Astrocyte (in vitro differentiated cells and primary cell): ENCODE results near the gene RAB19. TPM values are rescaled to one million over a fixed set of nuclear protein-coding genes. Genes with fewer than 3 reads are reported as not detected.
"Not testable (repeated sequence)": the region's sequence is repeated elsewhere in the genome, so short reads cannot be mapped to it uniquely, and the experiment has no call there.

ENCODE experiments used
- DNase-seq: peaks from one replicate; pipeline ENCODE4 v3.0.0-alpha.2; 2010; ENCODE audit warnings: low read depth
- FAIRE-seq: peaks from 2 replicates; lab custom pipeline; 2011; peaks lifted over from hg19 to GRCh38; lab: Jason Lieb, UNC
- H2AFZ ChIP-seq: 2 replicates; pipeline ENCODE4 v1.6.0; 2012; ENCODE audit warnings: low read depth, low read length, inconsistent platforms
- H3K27ac ChIP-seq: 2 replicates; pipeline ENCODE4 v1.5.1; 2011; ENCODE audit warnings: low read depth, low read length, inconsistent platforms
- H3K27me3 ChIP-seq: 2 replicates; pipeline ENCODE4 v1.6.0; 2011; ENCODE audit warnings: low read length, inconsistent platforms; ENCODE audit not compliant: insufficient read depth
- H3K36me3 ChIP-seq: 2 replicates; pipeline ENCODE4 v1.5.1; 2011; ENCODE audit warnings: low read length, inconsistent platforms; ENCODE audit not compliant: insufficient read depth
- H3K4me1 ChIP-seq: 2 replicates; pipeline ENCODE4 v1.5.1; 2011; ENCODE audit warnings: low read length, inconsistent platforms; ENCODE audit not compliant: insufficient read depth
- H3K4me2 ChIP-seq: 2 replicates; pipeline ENCODE4 v1.6.0; 2012; ENCODE audit warnings: low read length, inconsistent platforms
- H3K4me3 ChIP-seq: 2 replicates; pipeline ENCODE4 v1.5.1; 2011; ENCODE audit warnings: low read depth, mild to moderate bottlenecking, low read length, inconsistent platforms; ENCODE audit not compliant: insufficient read depth
- H3K79me2 ChIP-seq: 2 replicates; pipeline ENCODE4 v1.6.0; 2012; ENCODE audit warnings: mild to moderate bottlenecking, low read length, inconsistent platforms; ENCODE audit not compliant: insufficient read depth
- H3K9ac ChIP-seq: 2 replicates; pipeline ENCODE4 v1.6.0; 2012; ENCODE audit warnings: mild to moderate bottlenecking, low read length, inconsistent platforms
- H3K9me3 ChIP-seq: 2 replicates; pipeline ENCODE4 v1.5.1; 2012; ENCODE audit warnings: low read depth, mild to moderate bottlenecking, low read length, inconsistent platforms; ENCODE audit not compliant: insufficient read depth
- H4K20me1 ChIP-seq: 2 replicates; pipeline ENCODE4 v1.6.0; 2012; ENCODE audit warnings: low read length, inconsistent platforms; ENCODE audit not compliant: insufficient read depth
- H3K27ac Mint-ChIP-seq: one replicate; pipeline ENCODE4 v1.8.0; 2021; ENCODE audit warnings: mild to moderate bottlenecking, mixed read lengths; ENCODE audit not compliant: unreplicated experiment
- H3K27me3 Mint-ChIP-seq: one replicate; pipeline ENCODE4 v1.8.0; 2021; ENCODE audit warnings: low read depth, mixed read lengths; ENCODE audit not compliant: unreplicated experiment
- H3K36me3 Mint-ChIP-seq: one replicate; pipeline ENCODE4 v1.8.0; 2021; ENCODE audit warnings: low read depth, mixed read lengths; ENCODE audit not compliant: unreplicated experiment
- H3K4me1 Mint-ChIP-seq: one replicate; pipeline ENCODE4 v1.8.0; 2021; ENCODE audit warnings: low read depth, mixed read lengths; ENCODE audit not compliant: unreplicated experiment
- H3K4me3 Mint-ChIP-seq: one replicate; pipeline ENCODE4 v1.8.0; 2021; ENCODE audit warnings: mild to moderate bottlenecking, moderate library complexity, mixed read lengths; ENCODE audit not compliant: unreplicated experiment
- H3K9me3 Mint-ChIP-seq: one replicate; pipeline ENCODE4 v1.8.0; 2021; ENCODE audit warnings: mild to moderate bottlenecking, mixed read lengths; ENCODE audit not compliant: unreplicated experiment
- CTCF ChIP-seq: IDR thresholded peaks from 2 replicates; pipeline ENCODE4 v1.5.1; 2011; ENCODE audit warnings: low read depth, mild to moderate bottlenecking, inconsistent platforms, low read length, moderate library complexity; ENCODE audit not compliant: insufficient read depth
- EZH2 ChIP-seq: IDR thresholded peaks from 2 replicates; pipeline ENCODE4 v1.6.1; 2012; ENCODE audit warnings: mild to moderate bottlenecking, low read length, inconsistent platforms; ENCODE audit not compliant: insufficient read depth
- total RNA-seq: library from RNA; stranded (reverse); gene quantifications from 2 replicates; pipeline ENCODE4 v1.2.1, GENCODE V29; 2021

Gene RAB19
- total RNA-seq, 1 donor from 2014 or later, result not detected

GRCh38 chr7:140416560-140416959 is 12.7 kb downstream of the RAB19 start:
- DNase-seq (no peak), FAIRE-seq (no peak)
- peak overlapping the region; percentile 1 for H3K27ac Mint-ChIP-seq
- no peak overlapping the region for H3K4me2 ChIP-seq
- no peaks in the 10 kb centered on the region for H3K4me1 Mint-ChIP-seq
- no peak overlapping the region for H3K4me3 ChIP-seq
- no peaks in the 10 kb centered on the region for H3K36me3 Mint-ChIP-seq
- H3K9me3 Mint-ChIP-seq, result no peaks in the 10 kb centered on the region
- no peak overlapping the region for H3K4me3 Mint-ChIP-seq
- no peak overlapping the region for H3K9ac ChIP-seq
- H4K20me1 ChIP-seq, result no peaks in the 10 kb centered on the region
- no peaks in the 10 kb centered on the region for H3K4me1 ChIP-seq
- no peaks in the 10 kb centered on the region for H3K9me3 ChIP-seq
- H3K79me2 ChIP-seq, result no peaks in the 10 kb centered on the region
- H3K27ac ChIP-seq, result no peak overlapping the region
- no peaks in the 10 kb centered on the region for H3K27me3 Mint-ChIP-seq
- no peaks in the 10 kb centered on the region for H3K36me3 ChIP-seq
- TF ChIP-seq CTCF (no peak), EZH2 (no peak)
- H3K27me3 ChIP-seq, result peaks cover 2% of the 10 kb centered on the region
- H2AFZ ChIP-seq, result no peak overlapping the region

- Histone ChIP-seq H3K4me3 (no peak overlapping the region), H3K9me3 (no peaks in the 10 kb centered on the region), H3K36me3 (no peaks in the 10 kb centered on the region), H3K4me1 (no peaks in the 10 kb centered on the region), H3K9ac (no peak overlapping the region), H3K79me2 (no peaks in the 10 kb centered on the region), H3K27me3 (peaks cover 2% of the 10 kb centered on the region), H4K20me1 (no peaks in the 10 kb centered on the region), H3K4me2 (no peak overlapping the region), H2AFZ (no peak overlapping the region), H3K27ac (no peak overlapping the region)
- Mint-ChIP-seq H3K4me3 (no peak overlapping the region), H3K4me1 (no peaks in the 10 kb centered on the region), H3K27me3 (no peaks in the 10 kb centered on the region), H3K36me3 (no peaks in the 10 kb centered on the region), H3K9me3 (no peaks in the 10 kb centered on the region), H3K27ac (peak overlapping the region; percentile 31)
- FAIRE-seq (no peak), DNase-seq (no peak)
- TF ChIP-seq CTCF (no peak), EZH2 (no peak)
Measured at GRCh38 chr7:140417456-140418155, 13.7 kb downstream of the RAB19 start.

GRCh38 chr7:140418156-140418472 is 14.3 kb downstream of the RAB19 start:
- not testable (repeated sequence) for H3K9me3 ChIP-seq, H2AFZ ChIP-seq, H3K27me3 Mint-ChIP-seq, H4K20me1 ChIP-seq, H3K27ac Mint-ChIP-seq, H3K4me3 ChIP-seq, H3K79me2 ChIP-seq, H3K9me3 Mint-ChIP-seq, H3K27me3 ChIP-seq, FAIRE-seq, H3K36me3 ChIP-seq, DNase-seq, H3K9ac ChIP-seq, H3K4me1 ChIP-seq, H3K36me3 Mint-ChIP-seq, H3K27ac ChIP-seq, H3K4me3 Mint-ChIP-seq, H3K4me2 ChIP-seq, H3K4me1 Mint-ChIP-seq
